GM12878 (cell line): ENCODE data around the gene GALNT18.

Experiments
- CEBPB ChIP-seq, 2 experiments: fragments of 150-350 bp in 1 of 2; IDR thresholded peaks; 2 replicates each; pipeline ENCODE4 v1.6.1; 2012 to 2014; ENCODE audit warnings: low read depth in 2 of 2, low read length in 2 of 2, borderline replicate concordance in 1 of 2, inconsistent platforms in 1 of 2
- EGR1 ChIP-seq, 2 experiments: IDR thresholded peaks; 1 replicate in 1 of 2; 2 replicates in 1 of 2; pipeline ENCODE4 v1.6.1; 2011 to 2012; ENCODE audit warnings: low read depth in 2 of 2, low read length in 2 of 2, borderline replicate concordance in 1 of 2, mild to moderate bottlenecking in 1 of 2, moderate library complexity in 1 of 2
- EP300 ChIP-seq, 2 experiments: fragments of 150-350 bp in 1 of 2; IDR thresholded peaks; 2 replicates each; pipeline ENCODE4 v1.6.1; 2011 to 2012; ENCODE audit warnings: low read depth in 2 of 2, low read length in 2 of 2, borderline replicate concordance in 1 of 2, improper control_type of control experiment in 1 of 2, inconsistent platforms in 1 of 2; ENCODE audit not compliant: control insufficient read depth in 1 of 2
- HCFC1 ChIP-seq: fragments of 150-350 bp; IDR thresholded peaks from 2 replicates; pipeline ENCODE4 v1.6.1; 2014; ENCODE audit warnings: low read length
- JUNB ChIP-seq: IDR thresholded peaks from 2 replicates; pipeline ENCODE4 v1.6.1; 2016; ENCODE audit warnings: antibody characterized with exemption, mild to moderate bottlenecking
- NR2C2 ChIP-seq: IDR thresholded peaks from 2 replicates; pipeline ENCODE4 v1.6.1; 2011; ENCODE audit warnings: borderline replicate concordance, low read depth; ENCODE audit not compliant: control insufficient read depth, insufficient read length
- POLR2A ChIP-seq: IDR thresholded peaks from 2 replicates; pipeline ENCODE4 v1.6.1; 2011; ENCODE audit warnings: low read depth, mild to moderate bottlenecking, low read length
- POLR2AphosphoS5 ChIP-seq: IDR thresholded peaks from 2 replicates; pipeline ENCODE4 v1.6.1; 2011; ENCODE audit warnings: mild to moderate bottlenecking, low read length, inconsistent platforms
- RAD51 ChIP-seq: fragments of 450-650 bp; IDR thresholded peaks from 2 replicates; pipeline ENCODE4 v1.6.1; 2016; ENCODE audit warnings: moderate library complexity, mild to moderate bottlenecking, inconsistent platforms
- RFX5 ChIP-seq: IDR thresholded peaks from 2 replicates; pipeline ENCODE4 v1.6.1; 2011; ENCODE audit warnings: low read depth, low read length, improper control_type of control experiment
- SP1 ChIP-seq: IDR thresholded peaks from one replicate; pipeline ENCODE4 v1.6.1; 2011; ENCODE audit warnings: low read depth, low read length
- ZNF24 ChIP-seq: fragments of 450-650 bp; IDR thresholded peaks from 2 replicates; pipeline ENCODE4 v1.6.1; 2017; ENCODE audit warnings: antibody characterized with exemption, mild to moderate bottlenecking
- TF ChIP-seq, protein P1 (sequence below), 3 experiments: IDR thresholded peaks in 2 of 3; conservative IDR thresholded peaks in 1 of 3; 2 replicates each; pipeline ENCODE4 v1.5.1; 2011; ENCODE audit warnings: low read depth in 3 of 3, low read length in 3 of 3, mild to moderate bottlenecking in 3 of 3, control low read depth in 2 of 3, moderate library complexity in 2 of 3, inconsistent platforms in 1 of 3, mixed read lengths in 1 of 3; ENCODE audit not compliant: control insufficient read depth in 2 of 3, insufficient read depth in 1 of 3; ENCODE audit errors: extremely low read depth in 1 of 3
- TF ChIP-seq, protein P2 (sequence below): IDR thresholded peaks from 2 replicates; pipeline ENCODE4 v1.6.1; 2011; ENCODE audit warnings: mild to moderate bottlenecking, low read depth, low read length, moderate library complexity; ENCODE audit not compliant: insufficient replicate concordance

DNA sequence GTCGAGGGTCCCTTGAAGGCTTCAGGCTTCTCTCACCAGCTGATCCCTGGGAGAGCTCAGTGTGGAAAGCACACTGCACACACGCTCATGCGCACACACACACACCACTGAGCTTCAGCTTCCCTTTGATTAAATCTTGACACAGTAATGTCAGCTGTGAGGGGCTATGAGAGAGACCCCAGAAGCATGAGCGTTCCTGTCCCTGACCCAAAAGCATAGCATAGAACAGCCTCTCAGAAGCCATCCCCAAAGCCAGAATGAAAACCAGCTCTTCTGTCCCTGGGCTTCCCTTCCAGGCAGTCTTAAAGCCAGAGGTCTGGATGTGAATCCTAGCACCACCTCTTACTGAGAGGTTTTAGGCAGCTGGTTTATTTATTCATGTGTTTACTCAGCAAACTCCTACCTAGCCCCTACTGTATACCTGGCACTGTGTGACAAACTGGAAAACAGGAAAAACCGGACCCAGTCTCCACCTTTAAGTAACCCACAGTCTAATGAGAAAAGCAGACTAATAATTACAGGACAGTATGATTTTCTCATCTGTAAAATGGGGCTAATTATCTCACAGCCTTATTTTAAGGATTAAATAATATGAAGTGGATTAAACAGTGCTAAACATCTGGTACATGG is 15.9 kb downstream of the GALNT18 start:
- TF ChIP-seq POLR2AphosphoS5, result no peak
- TF ChIP-seq CEBPB (IDR thresholded peaks at IDR 0.05; ENCODE audit: borderline replicate concordance in 1 of 2, low read depth in 2 of 2, low read length in 2 of 2), result no peak
- TF ChIP-seq JUNB, result no peak
- no peak for TF ChIP-seq POLR2A
- no peak for TF ChIP-seq HCFC1
- TF ChIP-seq RAD51, result no peak
- no peak for TF ChIP-seq RFX5
- TF ChIP-seq EP300 (IDR thresholded peaks at IDR 0.05; ENCODE audit: borderline replicate concordance in 1 of 2, control insufficient read depth in 1 of 2, low read depth in 2 of 2, low read length in 2 of 2), result no peak
- TF ChIP-seq, protein P1, sequence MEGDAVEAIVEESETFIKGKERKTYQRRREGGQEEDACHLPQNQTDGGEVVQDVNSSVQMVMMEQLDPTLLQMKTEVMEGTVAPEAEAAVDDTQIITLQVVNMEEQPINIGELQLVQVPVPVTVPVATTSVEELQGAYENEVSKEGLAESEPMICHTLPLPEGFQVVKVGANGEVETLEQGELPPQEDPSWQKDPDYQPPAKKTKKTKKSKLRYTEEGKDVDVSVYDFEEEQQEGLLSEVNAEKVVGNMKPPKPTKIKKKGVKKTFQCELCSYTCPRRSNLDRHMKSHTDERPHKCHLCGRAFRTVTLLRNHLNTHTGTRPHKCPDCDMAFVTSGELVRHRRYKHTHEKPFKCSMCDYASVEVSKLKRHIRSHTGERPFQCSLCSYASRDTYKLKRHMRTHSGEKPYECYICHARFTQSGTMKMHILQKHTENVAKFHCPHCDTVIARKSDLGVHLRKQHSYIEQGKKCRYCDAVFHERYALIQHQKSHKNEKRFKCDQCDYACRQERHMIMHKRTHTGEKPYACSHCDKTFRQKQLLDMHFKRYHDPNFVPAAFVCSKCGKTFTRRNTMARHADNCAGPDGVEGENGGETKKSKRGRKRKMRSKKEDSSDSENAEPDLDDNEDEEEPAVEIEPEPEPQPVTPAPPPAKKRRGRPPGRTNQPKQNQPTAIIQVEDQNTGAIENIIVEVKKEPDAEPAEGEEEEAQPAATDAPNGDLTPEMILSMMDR (IDR thresholded peaks at IDR 0.05 in 2 of 3, conservative IDR thresholded peaks at IDR 0.05 in 1 of 3; ENCODE audit: control insufficient read depth in 2 of 3, extremely low read depth in 1 of 3, insufficient read depth in 1 of 3, low read depth in 3 of 3, low read length in 3 of 3), result no peak
- no peak for TF ChIP-seq ZNF24
- TF ChIP-seq SP1, result no peak
- no peak for TF ChIP-seq EGR1 (IDR thresholded peaks at IDR 0.05; ENCODE audit: borderline replicate concordance in 1 of 2, low read depth in 2 of 2, low read length in 2 of 2)
- TF ChIP-seq, protein P2, sequence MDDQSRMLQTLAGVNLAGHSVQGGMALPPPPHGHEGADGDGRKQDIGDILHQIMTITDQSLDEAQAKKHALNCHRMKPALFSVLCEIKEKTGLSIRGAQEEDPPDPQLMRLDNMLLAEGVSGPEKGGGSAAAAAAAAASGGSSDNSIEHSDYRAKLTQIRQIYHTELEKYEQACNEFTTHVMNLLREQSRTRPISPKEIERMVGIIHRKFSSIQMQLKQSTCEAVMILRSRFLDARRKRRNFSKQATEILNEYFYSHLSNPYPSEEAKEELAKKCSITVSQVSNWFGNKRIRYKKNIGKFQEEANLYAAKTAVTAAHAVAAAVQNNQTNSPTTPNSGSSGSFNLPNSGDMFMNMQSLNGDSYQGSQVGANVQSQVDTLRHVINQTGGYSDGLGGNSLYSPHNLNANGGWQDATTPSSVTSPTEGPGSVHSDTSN, result no peak
- no peak for TF ChIP-seq NR2C2
